Activated CD8-positive, alpha-beta T cell treated with anti-CD3 and anti-CD28 coated beads for 36 hours (primary cell): ENCODE data around the gene CD164L2. TPM values are rescaled to one million over a fixed set of nuclear protein-coding genes. Genes with fewer than 3 reads are reported as not detected.

Experiments
- ATAC-seq: fragments of 200-7000 bp; cut with Tn5 transposase; one replicate; pipeline ENCODE4 v1.10.0; 2021; ENCODE audit warnings: mild to moderate bottlenecking, moderate library complexity
- CTCF ChIA-PET: fragments of 350-600 bp; sonication (Branson Sonifier 250); formaldehyde crosslinking; loops from one replicate; lab custom pipeline; 2021; ENCODE audit warnings: antibody characterized with exemption; lab: Charles Lee
- POLR2A ChIA-PET: fragments of 350-600 bp; sonication (Branson Sonifier 250); formaldehyde crosslinking; loops from one replicate; lab custom pipeline; 2021; ENCODE audit warnings: antibody characterized with exemption; lab: Charles Lee
- DNase-seq: peaks from one replicate; pipeline ENCODE4 v3.0.0-alpha.2; 2020
- H3K27ac Mint-ChIP-seq: one replicate; pipeline ENCODE4 v1.8.0; 2021; ENCODE audit warnings: mild to moderate bottlenecking, mixed read lengths
- H3K27me3 Mint-ChIP-seq: one replicate; pipeline ENCODE4 v1.8.0; 2021; ENCODE audit warnings: mixed read lengths
- H3K36me3 Mint-ChIP-seq: one replicate; pipeline ENCODE4 v1.8.0; 2021; ENCODE audit warnings: low read depth, mixed read lengths
- H3K4me1 Mint-ChIP-seq: one replicate; pipeline ENCODE4 v1.8.0; 2021; ENCODE audit warnings: low read depth, mixed read lengths
- H3K4me3 Mint-ChIP-seq: one replicate; pipeline ENCODE4 v1.8.0; 2021; ENCODE audit warnings: mild to moderate bottlenecking, moderate library complexity, mixed read lengths
- H3K9me3 Mint-ChIP-seq: one replicate; pipeline ENCODE4 v1.8.0; 2021; ENCODE audit warnings: mixed read lengths
- CTCF ChIP-seq: fragments of 200-600 bp; IDR thresholded peaks from one replicate; pipeline ENCODE4 v1.8.0; 2022; ENCODE audit warnings: antibody characterized with exemption, mild to moderate bottlenecking
- intact Hi-C: fragments of 100-400 bp; cut with micrococcal nuclease; formaldehyde crosslinking; loops from one replicate; pipeline ENCODE4 v1.10.0; 2022
- total RNA-seq, 2 experiments: library from RNA; stranded (reverse); gene quantifications; one replicate each; pipeline ENCODE4 v1.2.3, GENCODE V29; 2021

Gene CD164L2
- total RNA-seq, 2 experiments from 2014 or later, result not detected

GRCh38 chr1:27332536-27333281 is 50.4 kb downstream of the CD164L2 start:
- no peaks in the 10 kb centered on the region for H3K27me3 Mint-ChIP-seq
- no peak overlapping the region for H3K27ac Mint-ChIP-seq
- intact Hi-C loops, result no loop called here
- H3K36me3 Mint-ChIP-seq, result peaks cover 22% of the 10 kb centered on the region
- DNase-seq, result peak; percentile 73
- ChIA-PET CTCF (interaction anchor here (0.6 to 4.8 kb wide), 44 partner anchors 9 to 317 kb away, joined by 3 to 50 read pairs (median 5); partner anchors contain the start of genes CD164L2, FCN3, GPR3 and MAP3K6), POLR2A (interaction anchor here (0.6 to 4.3 kb wide), 6 partner anchors 8 to 50 kb away, joined by 3 to 25 read pairs (median 3); partner anchors contain the start of genes CD164L2, SYTL1 and TMEM222)
- no peak overlapping the region for H3K4me3 Mint-ChIP-seq
- peak; percentile 91 for ATAC-seq
- H3K4me1 Mint-ChIP-seq, result peaks cover 27% of the 10 kb centered on the region
- TF ChIP-seq CTCF, result peak; percentile 94
- H3K9me3 Mint-ChIP-seq, result no peaks in the 10 kb centered on the region

- intact Hi-C loops, result no loop called here
- Mint-ChIP-seq H3K27ac (no peak overlapping the region), H3K4me3 (no peak overlapping the region), H3K9me3 (no peaks in the 10 kb centered on the region), H3K4me1 (peaks cover 31% of the 10 kb centered on the region), H3K27me3 (no peaks in the 10 kb centered on the region), H3K36me3 (peaks cover 24% of the 10 kb centered on the region)
- no peak for DNase-seq
- TF ChIP-seq CTCF, result no peak
- ChIA-PET POLR2A (interaction anchor here (0.7 to 4.3 kb wide), 3 partner anchors 9 to 34 kb away, joined by 3 to 25 read pairs (median 3); partner anchors contain the start of genes SYTL1 and TMEM222), CTCF (interaction anchor here (0.6 to 4.8 kb wide), 34 partner anchors 8 to 318 kb away, joined by 3 to 50 read pairs (median 7); partner anchors contain the start of genes CD164L2, GPR3, MAP3K6 and SYTL1)
- no peak for ATAC-seq
Measured at GRCh38 chr1:27331922-27332321, 51.2 kb downstream of the CD164L2 start.

- ChIA-PET POLR2A (interaction anchor here (0.9 to 4.3 kb wide), 2 partner anchors 11 to 35 kb away, joined by 3 to 25 read pairs; partner anchors contain the start of gene SYTL1), CTCF (interaction anchor here (1.1 to 4.8 kb wide), 4 partner anchors 8 to 64 kb away, joined by 3 to 48 read pairs (median 36); no protein-coding TSS in a partner anchor)
- Mint-ChIP-seq H3K27ac (no peak overlapping the region), H3K27me3 (no peaks in the 10 kb centered on the region), H3K9me3 (no peaks in the 10 kb centered on the region), H3K4me1 (peaks cover 35% of the 10 kb centered on the region), H3K4me3 (no peak overlapping the region), H3K36me3 (peaks cover 22% of the 10 kb centered on the region)
- DNase-seq, result no peak
- no peak for TF ChIP-seq CTCF
- intact Hi-C loops, result no loop called here
- ATAC-seq, result no peak
Measured at GRCh38 chr1:27331426-27331825, 51.7 kb downstream of the CD164L2 start.

GRCh38 chr1:27330786-27331185 is 52.3 kb downstream of the CD164L2 start:
- no peak for ATAC-seq
- peak overlapping the region; percentile 16 for H3K27ac Mint-ChIP-seq
- H3K27me3 Mint-ChIP-seq, result no peaks in the 10 kb centered on the region
- ChIA-PET CTCF (interaction anchor here (0.7 to 4.8 kb wide), 3 partner anchors 32 to 65 kb away, joined by 3 to 48 read pairs (median 3); no protein-coding TSS in a partner anchor), POLR2A (interaction anchor here (4.3 kb wide), 1 partner anchor 12 kb away, joined by 25 read pairs; the partner anchor contains the start of gene SYTL1)
- no peak overlapping the region for H3K4me3 Mint-ChIP-seq
- no peaks in the 10 kb centered on the region for H3K9me3 Mint-ChIP-seq
- DNase-seq, result no peak
- H3K4me1 Mint-ChIP-seq, result peaks cover 40% of the 10 kb centered on the region
- intact Hi-C loops, result no loop called here
- TF ChIP-seq CTCF, result no peak
- H3K36me3 Mint-ChIP-seq, result peaks cover 21% of the 10 kb centered on the region

Other genes starting within 250 kb of the CD164L2 start
- 10 to 100 TPM; 14.8 to 15.3 TPM for gene SLC9A1, start 228.2 kb downstream of the CD164L2 start, total RNA-seq
- 10 to 100 TPM; 18.0 to 19.0 TPM for gene WDTC1, start 148.7 kb downstream of the CD164L2 start, total RNA-seq
- gene TMEM222, start 61.2 kb downstream of the CD164L2 start, total RNA-seq, result 10 to 100 TPM; 22.0 to 25.4 TPM
- 10 to 100 TPM; 77.7 to 80.6 TPM for gene SYTL1, start 41.3 kb downstream of the CD164L2 start, total RNA-seq
- 1 to 10 TPM; 8.3 to 9.5 TPM for gene MAP3K6, start 16.4 kb downstream of the CD164L2 start, total RNA-seq
- gene FCN3, start 8.5 kb downstream of the CD164L2 start, total RNA-seq, result not detected
- gene GPR3, start 9.3 kb upstream of the CD164L2 start, total RNA-seq, result 1 to 10 TPM; 1.1 to 1.7 TPM
- gene WASF2, start 106.8 kb upstream of the CD164L2 start, total RNA-seq, result 100 to 1,000 TPM; 108 to 111 TPM
- gene AHDC1, start 220.8 kb upstream of the CD164L2 start, total RNA-seq, result 10 to 100 TPM; 26.3 to 27.6 TPM